WI38 (cell line): Measurements from ENCODE around the gene SLC2A3.
"Not testable (repeated sequence)": the region's sequence is repeated elsewhere in the genome, so short reads cannot be mapped to it uniquely, and the experiment has no call there.

Experiments
- H3K4me3 ChIP-seq: 2 replicates; pipeline ENCODE4 v1.5.1; 2011; ENCODE audit warnings: low read depth, mild to moderate bottlenecking, control low read depth, low read length
- TF ChIP-seq, protein P1 (sequence below): IDR thresholded peaks from 2 replicates; pipeline ENCODE4 v1.5.1; 2012; ENCODE audit warnings: low read depth, mild to moderate bottlenecking, control low read depth, low read length

The SLC2A3 gene

DNA sequence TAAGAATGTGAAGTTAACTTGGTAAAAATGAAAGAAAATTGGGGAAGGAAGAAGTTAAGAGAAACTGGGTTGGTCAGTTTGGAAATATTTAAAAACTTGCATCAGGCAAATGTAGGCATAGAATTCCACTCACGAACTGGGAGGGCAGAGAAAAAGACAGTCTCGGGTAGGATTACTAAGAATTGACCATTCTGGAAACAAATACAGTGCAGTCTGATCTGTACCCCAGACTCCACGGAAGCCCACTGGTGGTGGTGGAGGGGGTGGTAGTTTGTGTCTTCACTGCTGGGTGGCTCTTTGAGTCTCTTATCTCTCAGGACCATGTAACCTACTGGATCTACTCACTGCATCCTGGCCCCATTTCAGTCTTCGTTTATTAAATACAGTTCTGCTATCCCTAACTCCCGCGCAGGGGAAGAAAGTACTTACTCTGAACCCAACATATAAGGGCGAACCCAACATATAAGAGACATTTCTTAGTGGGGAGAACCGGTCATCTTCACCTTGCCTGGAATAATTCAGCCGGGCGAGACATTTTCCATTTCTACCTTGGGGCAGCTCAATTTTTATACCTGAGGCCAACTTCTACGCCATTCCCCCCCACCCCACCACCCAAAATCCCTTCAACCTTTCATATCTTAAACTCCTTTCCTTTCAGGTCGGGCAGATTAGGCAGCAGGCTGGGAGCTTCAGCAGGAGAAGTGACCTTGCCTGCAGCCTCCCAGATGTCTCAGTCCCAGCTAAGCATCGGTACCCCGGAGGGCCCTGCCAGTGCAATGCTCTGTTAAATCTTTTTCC is 1.7 kb downstream of the SLC2A3 start:
- TF ChIP-seq, protein P1, sequence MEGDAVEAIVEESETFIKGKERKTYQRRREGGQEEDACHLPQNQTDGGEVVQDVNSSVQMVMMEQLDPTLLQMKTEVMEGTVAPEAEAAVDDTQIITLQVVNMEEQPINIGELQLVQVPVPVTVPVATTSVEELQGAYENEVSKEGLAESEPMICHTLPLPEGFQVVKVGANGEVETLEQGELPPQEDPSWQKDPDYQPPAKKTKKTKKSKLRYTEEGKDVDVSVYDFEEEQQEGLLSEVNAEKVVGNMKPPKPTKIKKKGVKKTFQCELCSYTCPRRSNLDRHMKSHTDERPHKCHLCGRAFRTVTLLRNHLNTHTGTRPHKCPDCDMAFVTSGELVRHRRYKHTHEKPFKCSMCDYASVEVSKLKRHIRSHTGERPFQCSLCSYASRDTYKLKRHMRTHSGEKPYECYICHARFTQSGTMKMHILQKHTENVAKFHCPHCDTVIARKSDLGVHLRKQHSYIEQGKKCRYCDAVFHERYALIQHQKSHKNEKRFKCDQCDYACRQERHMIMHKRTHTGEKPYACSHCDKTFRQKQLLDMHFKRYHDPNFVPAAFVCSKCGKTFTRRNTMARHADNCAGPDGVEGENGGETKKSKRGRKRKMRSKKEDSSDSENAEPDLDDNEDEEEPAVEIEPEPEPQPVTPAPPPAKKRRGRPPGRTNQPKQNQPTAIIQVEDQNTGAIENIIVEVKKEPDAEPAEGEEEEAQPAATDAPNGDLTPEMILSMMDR: no peak
- peak overlapping the region; percentile 99 for H3K4me3 ChIP-seq

DNA sequence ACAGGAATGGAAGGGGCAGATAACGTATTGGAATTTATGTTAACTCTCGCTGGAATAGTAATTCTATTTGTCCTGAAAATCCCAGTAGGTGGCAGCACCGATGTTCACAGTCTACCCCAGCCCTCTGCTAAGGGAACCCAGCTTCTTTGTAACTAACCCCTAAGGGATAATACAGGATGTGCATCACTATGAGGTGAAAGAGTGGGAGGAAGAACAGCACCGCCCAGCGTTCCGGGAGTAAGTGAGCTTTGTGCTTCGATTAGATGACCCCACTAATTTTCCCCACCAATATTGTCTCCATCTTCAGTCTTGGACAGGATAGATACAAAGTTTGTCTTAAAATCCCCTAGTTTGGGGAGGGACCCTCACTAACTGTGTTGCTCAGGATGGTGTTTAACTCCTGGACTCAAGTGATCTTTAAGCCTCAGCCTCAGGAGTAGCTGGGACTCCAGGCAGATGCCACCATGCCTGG is 2.7 kb downstream of the SLC2A3 start:
- TF ChIP-seq, protein P1: peak; percentile 56

DNA sequence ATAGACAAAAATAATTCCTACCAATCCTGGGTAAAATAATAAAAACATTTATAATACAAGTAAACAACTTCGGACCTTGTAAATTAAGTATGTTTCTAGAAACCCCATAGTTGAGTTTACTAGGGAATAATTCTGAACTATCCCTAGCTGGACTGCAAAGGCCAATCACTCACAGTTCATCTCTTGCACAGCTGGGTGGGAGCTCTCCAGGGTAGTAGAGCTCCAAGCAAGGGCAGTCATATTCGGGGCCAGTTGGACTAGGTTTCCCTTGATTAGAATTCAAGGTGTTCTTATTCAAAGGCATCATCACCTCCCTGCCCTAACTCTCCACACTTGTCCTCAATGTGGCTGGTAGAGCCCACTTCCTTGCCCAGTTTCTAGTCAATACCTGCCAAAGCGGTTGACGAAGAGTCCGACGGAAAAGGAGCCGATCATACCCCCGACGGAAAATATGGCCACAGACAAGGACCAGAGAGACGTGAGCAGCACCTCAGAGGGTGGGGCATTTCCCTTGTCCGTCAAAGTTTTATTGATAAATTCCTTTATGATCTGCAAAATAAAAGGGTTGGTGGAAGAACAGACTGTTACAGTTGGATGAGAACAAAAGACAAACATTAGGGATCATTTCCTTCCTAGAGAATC is 3.3 kb downstream of the SLC2A3 start:
- H3K4me3 ChIP-seq: not testable (repeated sequence)

More for the DNA sequence above, 2.7 kb downstream of the SLC2A3 start:
- H3K4me3 ChIP-seq: peak overlapping the region; percentile 99

DNA sequence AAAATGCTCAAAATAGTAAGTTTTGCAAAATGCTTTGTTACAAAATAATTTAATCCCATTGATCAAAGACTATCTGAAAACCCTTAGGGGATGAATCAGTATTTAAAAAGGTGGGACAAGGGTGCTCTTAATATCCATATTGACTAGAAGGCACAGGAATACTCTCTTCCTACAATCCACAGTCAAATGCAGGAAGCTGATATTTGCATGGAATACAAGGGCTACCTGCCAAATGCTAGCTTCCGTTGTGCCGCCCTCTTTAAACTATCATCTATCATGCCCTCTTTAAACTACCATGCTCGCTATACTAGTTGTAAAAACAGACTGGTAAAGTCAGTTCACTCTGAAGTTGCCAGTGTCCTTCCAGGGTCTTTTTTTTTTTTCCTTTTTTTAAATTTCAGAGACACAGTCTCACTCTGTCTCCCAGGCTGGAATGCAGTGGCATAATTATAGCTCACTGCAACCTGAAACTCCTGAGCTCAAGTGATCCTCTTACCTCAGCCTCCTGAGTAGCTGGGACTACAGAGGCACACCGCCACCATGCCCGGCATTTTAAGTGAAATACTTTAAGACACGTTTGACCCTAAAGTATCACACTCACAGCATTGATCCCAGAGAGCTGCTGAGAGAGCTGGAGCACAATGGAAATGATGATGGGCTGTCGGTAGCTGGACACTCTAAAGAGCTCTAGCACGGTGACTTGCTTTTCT is 6.7 kb downstream of the SLC2A3 start:
- TF ChIP-seq, protein P1: no peak
- H3K4me3 ChIP-seq: no peak overlapping the region

DNA sequence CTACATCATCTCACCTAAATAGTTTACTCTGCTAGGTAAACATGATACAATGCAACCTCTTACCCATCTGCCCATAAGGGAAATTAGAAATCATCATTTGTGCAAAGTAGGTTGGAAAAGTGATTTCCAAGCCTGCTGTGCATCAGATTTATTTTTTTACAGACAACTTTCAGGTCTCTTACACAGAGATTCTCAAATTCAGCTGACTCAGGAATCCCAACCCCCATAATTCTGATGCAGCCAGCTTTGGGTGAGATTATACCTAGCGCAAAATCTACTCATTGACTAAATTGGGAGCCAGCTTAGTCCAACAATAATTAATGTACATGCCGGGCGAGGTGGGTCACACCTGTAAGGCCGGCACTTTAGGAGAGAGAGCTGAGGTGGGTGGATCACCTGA is 8.5 kb downstream of the SLC2A3 start:
- H3K4me3 ChIP-seq: no peak overlapping the region
- TF ChIP-seq, protein P1: no peak

DNA sequence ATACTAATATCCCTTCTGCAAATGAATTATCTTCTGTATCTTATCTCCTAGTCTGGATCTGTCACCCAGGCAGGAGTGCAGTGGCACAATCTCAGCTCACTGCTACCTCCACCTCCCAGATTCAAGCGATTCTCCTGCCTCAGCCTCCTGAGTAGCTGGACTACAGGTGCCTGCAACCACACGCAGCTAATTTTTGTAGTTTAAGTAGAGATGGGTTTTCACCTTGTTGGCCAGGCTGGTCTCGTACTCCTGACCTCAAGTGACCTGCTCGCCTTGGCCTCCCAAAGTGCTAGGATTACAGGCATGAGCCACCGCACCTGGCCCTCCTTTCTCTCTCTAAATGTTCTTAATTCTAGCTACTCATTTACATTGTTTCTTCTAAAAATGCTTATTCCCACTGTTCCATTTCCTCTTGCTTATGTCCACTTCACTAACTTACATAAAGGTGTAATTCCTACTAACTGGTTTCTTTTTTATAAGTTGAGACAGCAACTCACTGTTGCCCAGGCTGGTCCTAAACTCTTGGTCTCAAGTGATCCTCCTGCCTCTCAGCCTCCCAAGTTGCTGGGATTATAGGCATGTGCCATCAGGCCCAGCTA is 9.8 kb downstream of the SLC2A3 start:
- H3K4me3 ChIP-seq: not testable (repeated sequence)

DNA sequence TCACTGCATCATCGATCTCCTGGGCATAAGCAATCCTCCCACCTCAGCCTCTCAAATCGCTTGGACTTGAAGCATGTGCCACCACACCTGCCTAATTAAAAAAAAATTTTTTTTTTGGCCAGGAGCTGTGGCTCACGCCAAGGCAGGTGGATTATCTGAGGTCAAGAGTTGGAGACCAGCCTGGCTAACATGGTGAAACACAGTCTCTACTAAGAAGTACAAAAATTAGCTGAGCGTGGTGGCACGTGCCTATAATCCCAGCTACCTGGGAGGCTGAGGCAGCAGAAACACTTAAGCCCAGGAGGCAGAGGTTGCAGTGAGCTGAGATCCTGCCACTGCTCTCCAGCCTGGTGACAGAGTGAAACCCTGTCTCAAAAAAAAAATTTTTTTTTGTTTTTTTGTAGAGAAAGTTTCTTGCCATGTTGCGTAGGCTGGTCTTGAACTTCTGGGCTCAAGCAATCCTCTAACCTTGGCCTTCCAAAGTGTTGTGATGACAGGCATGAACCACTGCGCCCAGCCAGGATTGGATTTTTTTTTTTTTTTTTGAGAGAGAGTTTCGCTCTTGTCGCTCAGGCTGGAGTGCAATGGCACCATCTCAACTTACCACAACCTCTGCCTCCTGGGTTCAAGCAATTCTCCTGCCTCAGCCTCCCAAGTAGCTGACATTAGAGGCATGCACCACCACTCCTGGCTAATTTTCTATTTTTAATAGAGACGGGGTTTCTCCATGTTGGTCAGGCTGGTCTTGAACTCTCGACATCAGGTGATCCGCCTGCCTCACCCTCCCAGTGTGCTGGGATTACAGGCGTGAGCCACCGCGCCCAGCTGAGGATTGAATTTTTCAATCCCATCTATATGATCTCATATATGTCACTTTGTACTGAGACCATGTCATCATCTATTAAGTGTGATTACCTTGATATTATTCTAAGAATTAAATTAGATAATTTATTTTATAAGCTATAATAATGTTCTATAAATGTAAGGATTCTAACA is 12.4 kb downstream of the SLC2A3 start:
- TF ChIP-seq, protein P1: no peak
- no peak overlapping the region for H3K4me3 ChIP-seq

DNA sequence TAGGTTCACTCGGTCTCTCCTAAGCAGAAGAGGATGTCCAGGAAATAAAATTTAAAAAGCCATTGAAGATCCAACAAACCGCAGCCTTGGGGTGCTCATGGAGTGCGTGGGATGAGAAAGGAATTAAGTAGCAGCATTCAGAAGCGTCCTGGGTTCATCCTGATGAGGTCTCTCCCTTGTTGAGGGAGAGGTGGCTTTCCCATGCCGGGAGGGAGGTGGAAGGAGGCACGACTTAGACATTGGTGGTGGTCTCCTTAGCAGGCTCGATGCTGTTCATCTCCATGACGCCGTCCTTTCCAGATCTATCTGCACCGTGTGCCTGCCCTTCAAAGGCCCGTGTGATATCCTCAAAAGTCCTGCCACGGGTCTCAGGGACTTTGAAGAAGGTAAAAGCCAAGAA is 14.8 kb downstream of the SLC2A3 start:
- H3K4me3 ChIP-seq: not testable (repeated sequence)

DNA sequence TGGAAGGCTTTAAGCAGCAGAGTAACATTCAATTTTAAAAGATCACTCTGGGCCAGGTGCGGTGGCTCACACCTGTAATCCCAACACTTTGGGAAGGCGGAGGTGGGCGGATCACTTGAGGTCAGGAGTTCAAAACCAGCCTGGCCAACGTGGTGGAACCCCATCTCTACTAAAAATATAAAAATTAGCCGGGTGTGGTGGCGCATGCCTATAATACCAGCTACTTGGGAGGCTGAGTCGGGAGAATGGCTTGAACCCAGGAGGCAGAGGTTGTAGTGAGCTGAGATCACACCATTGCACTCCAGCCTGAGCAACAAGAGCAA is 17.8 kb downstream of the SLC2A3 start:
- not testable (repeated sequence) for H3K4me3 ChIP-seq
